ENCODE results near the gene CYP1A2. TPM values are rescaled to one million over a fixed set of nuclear protein-coding genes. Genes with fewer than 3 reads are reported as not detected.

CYP1A2 gene
- total RNA-seq, 1 donor from 2014 or later: not detected

- no peak for DNase-seq (ENCODE audit: extremely low read depth, low read depth, low spot score)
Measured at GRCh38 chr15:74801311-74801997, 52.8 kb downstream of the CYP1A2 start.

- no peak for DNase-seq (ENCODE audit: extremely low read depth, low read depth, low spot score)
Measured at GRCh38 chr15:74802290-74802689, 53.6 kb downstream of the CYP1A2 start.

GRCh38 chr15:74802862-74803447 is 54.3 kb downstream of the CYP1A2 start:
- no peak for DNase-seq (ENCODE audit: extremely low read depth, low read depth, low spot score)

- no peak for DNase-seq (ENCODE audit: extremely low read depth, low read depth, low spot score)
Measured at GRCh38 chr15:74804935-74805334, 56.3 kb downstream of the CYP1A2 start.

Other genes starting within 250 kb of the CYP1A2 start
- 3.4 and 7.6 TPM in 2 replicates for gene ARID3B, start 207.6 kb upstream of the CYP1A2 start, total RNA-seq
- 72.4 and 102 TPM in 2 replicates for gene CLK3, start 133.0 kb upstream of the CYP1A2 start, total RNA-seq
- gene EDC3, start 52.8 kb upstream of the CYP1A2 start, total RNA-seq: 25.8 and 39.9 TPM in 2 replicates
- gene CYP1A1, start 23.3 kb upstream of the CYP1A2 start, total RNA-seq: 2.0 and 3.7 TPM in 2 replicates
- gene CSK, start 33.2 kb downstream of the CYP1A2 start, total RNA-seq: 48.0 and 69.4 TPM in 2 replicates
- 0.64 TPM in 1 of 2 replicates, not detected in the other for gene LMAN1L, start 64.0 kb downstream of the CYP1A2 start, total RNA-seq
- gene CPLX3, start 77.8 kb downstream of the CYP1A2 start, total RNA-seq: not detected in 2 replicates
- gene ULK3, start 94.3 kb downstream of the CYP1A2 start, total RNA-seq: 40.0 and 45.2 TPM in 2 replicates
- 62.3 and 87.9 TPM in 2 replicates for gene SCAMP2, start 124.5 kb downstream of the CYP1A2 start, total RNA-seq
- gene MPI, start 141.2 kb downstream of the CYP1A2 start, total RNA-seq: 50.8 and 59.4 TPM in 2 replicates
- 42.6 and 55.1 TPM in 2 replicates for gene FAM219B, start 158.0 kb downstream of the CYP1A2 start, total RNA-seq
- 157 and 187 TPM in 2 replicates for gene COX5A, start 189.2 kb downstream of the CYP1A2 start, total RNA-seq
- gene RPP25, start 207.9 kb downstream of the CYP1A2 start, total RNA-seq: 25.3 and 26.3 TPM in 2 replicates
- gene SCAMP5, start 246.7 kb downstream of the CYP1A2 start, total RNA-seq: 27.2 and 32.6 TPM in 2 replicates

Measured in glomerular endothelial cell (primary cell).